ENCODE measurements around the gene LRRTM4.

Gene LRRTM4

DNA sequence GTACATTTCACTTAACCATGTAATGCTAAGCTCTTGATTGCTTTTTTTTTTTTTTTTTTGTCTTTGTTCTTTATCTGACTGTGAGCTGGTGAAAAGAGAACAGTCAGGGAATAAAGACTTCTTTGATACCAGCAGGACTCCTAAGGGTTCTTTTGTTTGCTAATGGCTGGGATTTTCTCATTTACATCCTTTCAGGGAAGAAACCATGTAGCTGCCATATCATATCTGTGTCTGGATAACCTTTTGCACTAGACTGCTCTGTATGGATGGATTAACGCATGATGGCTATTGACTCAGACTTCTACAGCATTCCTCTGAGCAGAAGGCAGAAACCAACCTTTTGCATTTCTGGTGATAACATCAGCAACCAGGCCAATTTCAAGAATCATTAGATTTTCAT lies 504.0 kb downstream of the LRRTM4 start:
- no peaks in the 10 kb centered on the region for H3K4me1 Mint-ChIP-seq
- no peak for DNase-seq
- H3K27me3 Mint-ChIP-seq (ENCODE audit: low read depth, poor library complexity): no peaks in the 10 kb centered on the region
- H3K27ac Mint-ChIP-seq: no peak overlapping the region
- peaks cover 9% of the 10 kb centered on the region for H3K9me3 Mint-ChIP-seq
- TF ChIP-seq, protein P1, sequence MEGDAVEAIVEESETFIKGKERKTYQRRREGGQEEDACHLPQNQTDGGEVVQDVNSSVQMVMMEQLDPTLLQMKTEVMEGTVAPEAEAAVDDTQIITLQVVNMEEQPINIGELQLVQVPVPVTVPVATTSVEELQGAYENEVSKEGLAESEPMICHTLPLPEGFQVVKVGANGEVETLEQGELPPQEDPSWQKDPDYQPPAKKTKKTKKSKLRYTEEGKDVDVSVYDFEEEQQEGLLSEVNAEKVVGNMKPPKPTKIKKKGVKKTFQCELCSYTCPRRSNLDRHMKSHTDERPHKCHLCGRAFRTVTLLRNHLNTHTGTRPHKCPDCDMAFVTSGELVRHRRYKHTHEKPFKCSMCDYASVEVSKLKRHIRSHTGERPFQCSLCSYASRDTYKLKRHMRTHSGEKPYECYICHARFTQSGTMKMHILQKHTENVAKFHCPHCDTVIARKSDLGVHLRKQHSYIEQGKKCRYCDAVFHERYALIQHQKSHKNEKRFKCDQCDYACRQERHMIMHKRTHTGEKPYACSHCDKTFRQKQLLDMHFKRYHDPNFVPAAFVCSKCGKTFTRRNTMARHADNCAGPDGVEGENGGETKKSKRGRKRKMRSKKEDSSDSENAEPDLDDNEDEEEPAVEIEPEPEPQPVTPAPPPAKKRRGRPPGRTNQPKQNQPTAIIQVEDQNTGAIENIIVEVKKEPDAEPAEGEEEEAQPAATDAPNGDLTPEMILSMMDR (IDR thresholded peaks at IDR 0.05): no peak
- no peak overlapping the region for H3K4me3 Mint-ChIP-seq
- no peaks in the 10 kb centered on the region for H3K36me3 Mint-ChIP-seq (ENCODE audit: low read depth)

DNA sequence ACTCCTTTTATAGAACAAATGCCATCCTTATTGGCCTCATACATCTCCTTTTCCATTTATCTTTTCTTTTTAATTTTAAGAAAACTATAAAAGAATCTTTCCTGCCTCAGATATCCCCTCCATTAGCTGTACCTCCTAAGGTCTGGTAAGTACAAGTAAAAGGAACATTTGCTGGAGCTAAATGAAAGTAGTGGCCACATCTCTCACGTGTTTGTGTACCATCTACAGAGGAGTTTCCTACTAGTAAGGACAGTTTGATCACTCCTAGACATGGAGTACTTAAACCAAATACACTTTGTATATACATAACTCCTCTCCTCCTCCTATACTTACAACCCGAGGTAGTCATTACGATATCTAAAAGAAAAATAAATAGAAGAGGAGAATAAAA lies 504.8 kb downstream of the LRRTM4 start:
- Mint-ChIP-seq H3K36me3 (ENCODE audit: low read depth) (no peaks in the 10 kb centered on the region), H3K4me3 (no peak overlapping the region), H3K27me3 (ENCODE audit: low read depth, poor library complexity) (no peaks in the 10 kb centered on the region), H3K9me3 (peaks cover 8% of the 10 kb centered on the region), H3K27ac (no peak overlapping the region), H3K4me1 (no peaks in the 10 kb centered on the region)
- no peak for DNase-seq
- TF ChIP-seq, protein P1 (IDR thresholded peaks at IDR 0.05): no peak

DNA sequence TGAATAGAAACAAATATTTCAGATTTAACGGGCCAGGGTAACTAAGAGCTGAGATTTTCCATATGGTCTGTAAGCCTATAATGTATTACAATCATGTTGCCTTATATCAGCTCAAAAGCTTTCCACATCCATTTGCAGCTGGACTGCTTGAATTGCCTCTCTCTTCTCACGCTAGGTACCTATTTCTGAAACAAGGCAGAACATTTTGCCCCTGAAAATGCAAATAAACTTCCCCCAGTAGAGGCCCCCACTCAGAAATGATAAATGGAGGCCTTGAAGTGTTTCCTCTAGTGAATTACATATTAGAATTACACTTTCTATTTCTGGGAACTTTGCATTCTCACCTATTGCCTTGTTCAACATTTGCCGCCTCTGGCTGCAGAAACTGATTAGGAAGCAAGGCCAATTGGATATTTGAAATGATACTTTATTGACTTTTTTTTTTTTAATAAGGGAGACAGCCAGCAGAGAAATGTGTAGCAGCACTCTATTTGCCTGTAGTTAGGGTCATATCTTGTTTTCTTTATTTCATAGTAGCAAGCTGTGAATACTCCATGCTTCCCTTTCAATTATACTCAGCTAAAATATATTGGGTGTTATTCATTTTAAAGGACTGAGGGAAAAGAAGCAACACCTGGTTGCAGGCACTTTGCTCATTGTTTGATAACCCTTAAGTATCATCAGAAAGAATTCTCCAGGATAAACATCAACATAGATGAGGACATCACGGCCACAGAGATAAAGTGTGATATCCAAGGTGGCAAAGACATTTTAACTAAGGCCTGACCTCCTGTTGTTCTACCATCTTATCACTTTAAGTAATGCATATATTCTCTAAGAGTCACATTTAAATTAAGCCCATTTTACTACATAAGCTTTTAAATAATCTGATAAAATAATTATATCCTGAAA lies 505.5 kb downstream of the LRRTM4 start:
- Mint-ChIP-seq H3K36me3 (ENCODE audit: low read depth) (no peaks in the 10 kb centered on the region), H3K27me3 (ENCODE audit: low read depth, poor library complexity) (no peaks in the 10 kb centered on the region), H3K27ac (no peak overlapping the region), H3K9me3 (peaks cover under 1% of the 10 kb centered on the region), H3K4me1 (no peaks in the 10 kb centered on the region), H3K4me3 (no peak overlapping the region)
- TF ChIP-seq, protein P1 (IDR thresholded peaks at IDR 0.05): no peak
- no peak for DNase-seq

DNA sequence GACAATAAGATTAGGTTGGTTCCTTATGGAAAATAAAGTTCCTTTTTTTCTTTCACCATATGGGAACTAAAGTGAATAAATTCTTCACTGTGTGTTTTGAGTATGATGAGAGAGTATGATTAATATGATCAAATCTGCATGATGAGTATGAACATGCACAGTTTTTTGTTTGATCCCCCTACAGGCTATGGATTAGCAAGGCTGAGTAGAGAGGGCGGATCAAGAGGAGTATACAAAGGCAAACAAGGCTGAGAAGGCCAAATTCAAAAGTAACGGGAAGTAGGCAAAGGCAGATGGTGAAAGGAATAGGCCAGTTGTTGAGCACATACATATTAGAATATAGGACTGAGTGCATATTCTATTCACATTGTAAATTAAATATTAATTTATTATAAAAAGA lies 508.2 kb downstream of the LRRTM4 start:
- no peaks in the 10 kb centered on the region for H3K4me1 Mint-ChIP-seq
- TF ChIP-seq, protein P1 (IDR thresholded peaks at IDR 0.05): no peak
- DNase-seq: no peak
- H3K27me3 Mint-ChIP-seq (ENCODE audit: low read depth, poor library complexity): no peaks in the 10 kb centered on the region
- H3K9me3 Mint-ChIP-seq: no peaks in the 10 kb centered on the region
- H3K27ac Mint-ChIP-seq: no peak overlapping the region
- no peaks in the 10 kb centered on the region for H3K36me3 Mint-ChIP-seq (ENCODE audit: low read depth)
- no peak overlapping the region for H3K4me3 Mint-ChIP-seq

DNA sequence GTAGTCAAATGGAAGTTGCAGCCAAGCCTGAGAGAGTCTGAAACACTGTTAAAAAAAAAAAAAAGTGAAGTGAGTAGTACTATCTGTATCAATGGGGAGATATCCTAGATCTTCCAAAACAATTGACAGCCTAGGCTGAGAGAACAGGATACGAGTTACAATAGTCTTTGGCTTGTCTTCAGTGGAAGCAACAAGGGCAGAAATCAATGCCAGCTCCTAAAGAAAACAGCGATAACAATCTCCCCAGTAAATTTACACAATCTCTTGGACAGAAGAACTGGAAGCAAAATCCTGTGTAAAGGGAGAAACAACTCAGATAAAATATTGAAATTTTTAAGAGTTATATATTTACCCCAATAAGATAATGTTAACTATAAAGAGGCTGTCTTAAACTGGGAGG lies 508.7 kb downstream of the LRRTM4 start:
- no peak for DNase-seq
- no peaks in the 10 kb centered on the region for H3K36me3 Mint-ChIP-seq (ENCODE audit: low read depth)
- no peak overlapping the region for H3K27ac Mint-ChIP-seq
- H3K9me3 Mint-ChIP-seq: no peaks in the 10 kb centered on the region
- no peaks in the 10 kb centered on the region for H3K4me1 Mint-ChIP-seq
- no peak overlapping the region for H3K4me3 Mint-ChIP-seq
- H3K27me3 Mint-ChIP-seq (ENCODE audit: low read depth, poor library complexity): no peaks in the 10 kb centered on the region
- TF ChIP-seq, protein P1 (IDR thresholded peaks at IDR 0.05): no peak

DNA sequence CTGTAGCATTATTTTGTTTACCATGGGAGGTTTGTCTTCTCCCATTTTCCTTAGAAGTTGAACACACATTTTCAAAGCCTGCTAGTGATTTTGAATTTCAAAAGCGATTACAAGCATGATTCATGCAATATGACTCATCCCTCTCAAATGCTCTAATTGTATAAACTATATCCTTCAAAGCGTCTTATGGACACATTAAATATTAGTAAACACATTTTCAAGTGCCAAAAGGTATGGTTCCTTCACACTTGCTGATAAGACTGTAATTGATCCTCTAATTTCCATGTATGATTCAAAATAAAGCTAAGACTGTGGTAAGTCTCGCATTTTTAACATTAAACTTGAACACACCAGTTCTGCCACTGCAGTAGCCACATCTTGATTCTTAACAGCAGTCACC lies 512.9 kb downstream of the LRRTM4 start:
- no peak overlapping the region for H3K4me3 Mint-ChIP-seq
- TF ChIP-seq, protein P1 (IDR thresholded peaks at IDR 0.05): no peak
- H3K4me1 Mint-ChIP-seq: no peaks in the 10 kb centered on the region
- no peak for DNase-seq
- no peaks in the 10 kb centered on the region for H3K36me3 Mint-ChIP-seq (ENCODE audit: low read depth)
- no peaks in the 10 kb centered on the region for H3K27me3 Mint-ChIP-seq (ENCODE audit: low read depth, poor library complexity)
- no peak overlapping the region for H3K27ac Mint-ChIP-seq
- H3K9me3 Mint-ChIP-seq: no peaks in the 10 kb centered on the region

All from nephron progenitor cell (in vitro differentiated cells).